H9 (cell line): ENCODE results near the gene POLG2. TPM values are rescaled to one million over a fixed set of nuclear protein-coding genes. Genes with fewer than 3 reads are reported as not detected.

Experiments
- DNase-seq: peaks from one replicate; pipeline ENCODE4 v3.0.0-alpha.2; 2017
- H2AFZ ChIP-seq: one replicate; pipeline ENCODE4 v1.6.1; 2013; ENCODE audit warnings: mild to moderate bottlenecking, low read length, control low read depth, moderate library complexity
- H2AK5ac ChIP-seq: 2 replicates; pipeline ENCODE4 v1.6.1; 2013; ENCODE audit warnings: low read length, control low read depth, mixed read lengths; ENCODE audit not compliant: insufficient read length
- H2BK120ac ChIP-seq: one replicate; pipeline ENCODE4 v1.6.1; 2013; ENCODE audit warnings: low read depth, mild to moderate bottlenecking, low read length, control low read depth, inconsistent platforms; ENCODE audit not compliant: poor library complexity, severe bottlenecking
- H2BK12ac ChIP-seq: 2 replicates; pipeline ENCODE4 v1.6.1; 2013; ENCODE audit warnings: low read length, control low read depth, mixed read lengths, low read depth; ENCODE audit not compliant: insufficient read length
- H2BK15ac ChIP-seq: 2 replicates; pipeline ENCODE4 v1.6.1; 2013; ENCODE audit warnings: low read depth, low read length, control low read depth
- H2BK20ac ChIP-seq: one replicate; pipeline ENCODE4 v1.6.1; 2013; ENCODE audit warnings: low read depth, mild to moderate bottlenecking, low read length, control low read depth, inconsistent platforms; ENCODE audit not compliant: poor library complexity, severe bottlenecking
- H2BK5ac ChIP-seq: 2 replicates; pipeline ENCODE4 v1.6.1; 2013; ENCODE audit warnings: low read length, control low read depth, mixed read lengths; ENCODE audit not compliant: insufficient read length
- H3K14ac ChIP-seq: 2 replicates; pipeline ENCODE4 v1.6.1; 2013; ENCODE audit warnings: low read length, control low read depth; ENCODE audit not compliant: insufficient read depth
- H3K18ac ChIP-seq: 2 replicates; pipeline ENCODE4 v1.6.1; 2013; ENCODE audit warnings: low read depth, mild to moderate bottlenecking, mixed read lengths, low read length, control low read depth; ENCODE audit not compliant: insufficient read length
- H3K23ac ChIP-seq: 2 replicates; pipeline ENCODE4 v1.6.1; 2013; ENCODE audit warnings: low read length, control low read depth, mixed read lengths, low read depth; ENCODE audit not compliant: insufficient read length
- H3K23me2 ChIP-seq: 2 replicates; pipeline ENCODE4 v1.6.1; 2013; ENCODE audit warnings: low read depth, mild to moderate bottlenecking, mixed read lengths, low read length, control low read depth; ENCODE audit not compliant: insufficient read length, poor library complexity, severe bottlenecking
- H3K27ac ChIP-seq: 2 replicates; pipeline ENCODE4 v1.5.1; 2013; ENCODE audit warnings: low read length, control low read depth, mixed read lengths, low read depth; ENCODE audit not compliant: insufficient read length
- H3K27me3 ChIP-seq: 2 replicates; pipeline ENCODE4 v1.6.1; 2013; ENCODE audit warnings: low read length, control low read depth, inconsistent platforms; ENCODE audit not compliant: insufficient read depth
- H3K4ac ChIP-seq: 2 replicates; pipeline ENCODE4 v1.6.1; 2013; ENCODE audit warnings: low read depth, mild to moderate bottlenecking, control low read depth, inconsistent platforms, low read length, moderate library complexity
- H3K4me1 ChIP-seq: 2 replicates; pipeline ENCODE4 v1.6.1; 2013; ENCODE audit warnings: low read length, control low read depth, inconsistent platforms; ENCODE audit not compliant: insufficient read depth
- H3K4me2 ChIP-seq: 2 replicates; pipeline ENCODE4 v1.6.1; 2013; ENCODE audit warnings: low read length, control low read depth, mixed read lengths; ENCODE audit not compliant: insufficient read length, insufficient read depth
- H3K56ac ChIP-seq: 2 replicates; pipeline ENCODE4 v1.6.1; 2013; ENCODE audit warnings: low read depth, mild to moderate bottlenecking, mixed read lengths, low read length, control low read depth; ENCODE audit not compliant: insufficient read length
- H3K79me1 ChIP-seq: 2 replicates; pipeline ENCODE4 v1.6.1; 2013; ENCODE audit warnings: low read depth, mild to moderate bottlenecking, moderate library complexity, low read length, control low read depth, inconsistent platforms; ENCODE audit not compliant: insufficient read depth, poor library complexity, severe bottlenecking
- H3K79me2 ChIP-seq: 2 replicates; pipeline ENCODE4 v1.6.1; 2013; ENCODE audit warnings: low read length, control low read depth, inconsistent platforms; ENCODE audit not compliant: insufficient read depth
- H3K9ac ChIP-seq: 2 replicates; pipeline ENCODE4 v1.6.1; 2013; ENCODE audit warnings: low read length, control low read depth, mixed read lengths; ENCODE audit not compliant: insufficient read length; ENCODE audit errors: extremely low read depth
- H3K9me3 ChIP-seq: one replicate; pipeline ENCODE4 v1.6.1; 2013; ENCODE audit warnings: low read depth, low read length, inconsistent platforms; ENCODE audit not compliant: control insufficient read depth
- H3T11ph ChIP-seq: one replicate; pipeline ENCODE4 v1.6.1; 2013; ENCODE audit warnings: mild to moderate bottlenecking, low read length, control low read depth, inconsistent platforms
- H4K20me1 ChIP-seq: one replicate; pipeline ENCODE4 v1.6.1; 2013; ENCODE audit not compliant: control insufficient read depth, insufficient read length, insufficient read depth
- H4K5ac ChIP-seq: 2 replicates; pipeline ENCODE4 v1.6.1; 2013; ENCODE audit warnings: low read depth, mild to moderate bottlenecking, mixed read lengths, low read length, control low read depth; ENCODE audit not compliant: insufficient read length
- H4K8ac ChIP-seq: replicated peaks from 2 replicates; pipeline ENCODE4 v1.6.1; 2013; ENCODE audit warnings: low read length, control low read depth, mixed read lengths, low read depth; ENCODE audit not compliant: insufficient read length
- H4K91ac ChIP-seq: 2 replicates; pipeline ENCODE4 v1.6.1; 2013; ENCODE audit warnings: low read depth, mild to moderate bottlenecking, moderate library complexity, mixed read lengths, low read length, control low read depth; ENCODE audit not compliant: insufficient read length
- H3K27ac Mint-ChIP-seq, 3 experiments: 2 replicates in 2 of 3; 3 replicates in 1 of 3; pipeline ENCODE4 v1.8.0; 2020 to 2021; ENCODE audit warnings: mixed read lengths in 3 of 3, mild to moderate bottlenecking in 1 of 3, moderate library complexity in 1 of 3
- H3K27me3 Mint-ChIP-seq: 2 replicates; pipeline ENCODE4 v1.8.0; 2021; ENCODE audit warnings: low read depth, mild to moderate bottlenecking, moderate library complexity, mixed read lengths
- H3K36me3 Mint-ChIP-seq, 3 experiments: 2 replicates in 2 of 3; 3 replicates in 1 of 3; pipeline ENCODE4 v1.8.0; 2020 to 2021; ENCODE audit warnings: low read depth in 3 of 3, mixed read lengths in 3 of 3; ENCODE audit not compliant: insufficient read depth in 1 of 3
- H3K4me1 Mint-ChIP-seq, 2 experiments: 2 replicates each; pipeline ENCODE4 v1.8.0; 2020; ENCODE audit warnings: mixed read lengths in 2 of 2
- H3K4me3 Mint-ChIP-seq, 2 experiments: 2 replicates in 1 of 2; 3 replicates in 1 of 2; pipeline ENCODE4 v1.8.0; 2020 to 2021; ENCODE audit warnings: mild to moderate bottlenecking in 2 of 2, mixed read lengths in 2 of 2, moderate library complexity in 1 of 2
- H3K9me3 Mint-ChIP-seq, 2 experiments: 2 replicates in 1 of 2; 3 replicates in 1 of 2; pipeline ENCODE4 v1.8.0; 2020; ENCODE audit warnings: mild to moderate bottlenecking in 2 of 2, mixed read lengths in 2 of 2, moderate library complexity in 1 of 2
- WGBS: extraction: QIAGEN DNeasy Blood & Tissue Kit; methylation state at CpG from one replicate; pipeline ENCODE4 v1.1.7; 2013; ENCODE audit warnings: missing lambda C conversion rate, low lambda C conversion rate, mixed read lengths; ENCODE audit not compliant: insufficient read length; ENCODE audit errors: extremely low coverage; 5-methylcytosine and 5-hydroxymethylcytosine counted together
- total RNA-seq: library from RNA; stranded (reverse); gene quantifications from 2 replicates; pipeline ENCODE4 v1.2.1, GENCODE V29; 2021
- TF ChIP-seq, protein P1 (sequence below): fragments of 200-600 bp; sonication (generic); conservative IDR thresholded peaks from 3 replicates; pipeline ENCODE4 v1.8.0; 2021; ENCODE audit warnings: antibody characterized with exemption, mild to moderate bottlenecking

Gene POLG2
- total RNA-seq, 1 experiment from 2014 or later: 35.5 TPM

DNA sequence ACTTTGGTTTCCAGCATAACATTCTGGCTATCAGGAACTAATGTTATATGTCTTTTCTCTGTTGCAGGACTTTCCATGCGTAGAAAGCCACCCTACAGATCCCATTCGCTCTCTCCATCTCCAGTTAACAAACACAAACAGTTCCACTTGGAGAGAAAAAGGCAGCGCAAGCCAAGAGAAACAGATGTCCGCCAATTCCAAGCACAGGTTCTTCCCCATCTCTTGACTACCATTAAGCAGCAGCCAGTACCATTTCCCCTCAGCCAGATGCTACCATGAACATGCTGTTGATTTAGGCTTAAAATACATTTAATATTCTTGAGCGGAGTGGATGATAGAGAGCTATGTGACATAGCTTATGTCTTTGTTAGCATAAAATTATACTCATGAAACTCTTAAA is 32.4 kb upstream of the POLG2 start:
- no peak overlapping the region for H2BK20ac ChIP-seq
- DNase-seq: no peak
- no peak overlapping the region for H3K4me2 ChIP-seq
- H4K5ac ChIP-seq: no peak overlapping the region
- no peak overlapping the region for H2BK12ac ChIP-seq
- no peak overlapping the region for H3K4me3 Mint-ChIP-seq
- no peak overlapping the region for H2BK15ac ChIP-seq
- H3K23me2 ChIP-seq: no peaks in the 10 kb centered on the region
- no peak overlapping the region for H2BK5ac ChIP-seq
- no peak overlapping the region for H2BK120ac ChIP-seq
- no peak overlapping the region for H3K9ac ChIP-seq
- H2AK5ac ChIP-seq: no peak overlapping the region
- H3K14ac ChIP-seq: no peak overlapping the region
- no peak overlapping the region for H3K23ac ChIP-seq
- H3K27ac ChIP-seq: no peak overlapping the region
- no peaks in the 10 kb centered on the region for H3K4me1 ChIP-seq
- H3K27ac Mint-ChIP-seq: no peak overlapping the region
- H3K79me2 ChIP-seq: no peaks in the 10 kb centered on the region
- no peaks in the 10 kb centered on the region for H3K27me3 Mint-ChIP-seq
- WGBS: no CpG with 5 or more reads among the region's 5 CpGs
- no peaks in the 10 kb centered on the region for H3K9me3 ChIP-seq
- no peak overlapping the region for H2AFZ ChIP-seq
- no peak overlapping the region for H3K4ac ChIP-seq
- H4K91ac ChIP-seq: no peak overlapping the region
- TF ChIP-seq, protein P1, sequence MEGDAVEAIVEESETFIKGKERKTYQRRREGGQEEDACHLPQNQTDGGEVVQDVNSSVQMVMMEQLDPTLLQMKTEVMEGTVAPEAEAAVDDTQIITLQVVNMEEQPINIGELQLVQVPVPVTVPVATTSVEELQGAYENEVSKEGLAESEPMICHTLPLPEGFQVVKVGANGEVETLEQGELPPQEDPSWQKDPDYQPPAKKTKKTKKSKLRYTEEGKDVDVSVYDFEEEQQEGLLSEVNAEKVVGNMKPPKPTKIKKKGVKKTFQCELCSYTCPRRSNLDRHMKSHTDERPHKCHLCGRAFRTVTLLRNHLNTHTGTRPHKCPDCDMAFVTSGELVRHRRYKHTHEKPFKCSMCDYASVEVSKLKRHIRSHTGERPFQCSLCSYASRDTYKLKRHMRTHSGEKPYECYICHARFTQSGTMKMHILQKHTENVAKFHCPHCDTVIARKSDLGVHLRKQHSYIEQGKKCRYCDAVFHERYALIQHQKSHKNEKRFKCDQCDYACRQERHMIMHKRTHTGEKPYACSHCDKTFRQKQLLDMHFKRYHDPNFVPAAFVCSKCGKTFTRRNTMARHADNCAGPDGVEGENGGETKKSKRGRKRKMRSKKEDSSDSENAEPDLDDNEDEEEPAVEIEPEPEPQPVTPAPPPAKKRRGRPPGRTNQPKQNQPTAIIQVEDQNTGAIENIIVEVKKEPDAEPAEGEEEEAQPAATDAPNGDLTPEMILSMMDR: no peak
- peaks cover 49 to 92% (median 87%) of the 10 kb centered on the region in 3 experiments for H3K36me3 Mint-ChIP-seq
- H3K4me1 Mint-ChIP-seq: no peaks in the 10 kb centered on the region
- no peaks in the 10 kb centered on the region for H4K20me1 ChIP-seq
- H3K56ac ChIP-seq: no peak overlapping the region
- no peak overlapping the region for H4K8ac ChIP-seq
- H3K9me3 Mint-ChIP-seq: no peaks in the 10 kb centered on the region
- H3K27me3 ChIP-seq: no peaks in the 10 kb centered on the region
- H3K18ac ChIP-seq: no peak overlapping the region
- no peak overlapping the region for H3T11ph ChIP-seq
- H3K79me1 ChIP-seq: no peaks in the 10 kb centered on the region
